Neural progenitor cell (in vitro differentiated cells): Measurements from ENCODE around the gene CSRNP3. TPM values are rescaled to one million over a fixed set of nuclear protein-coding genes. Genes with fewer than 3 reads are reported as not detected.

Experiments
- DNase-seq: peaks from one replicate; pipeline ENCODE4 v3.0.0-alpha.2; 2016; ENCODE audit warnings: low spot score
- H2AFZ ChIP-seq: fragments of 200-600 bp; sonication (generic); replicated peaks from 2 replicates; pipeline ENCODE4 v1.6.1; 2016; ENCODE audit warnings: antibody characterized with exemption
- H3F3A ChIP-seq: fragments of 200-600 bp; sonication (generic); 2 replicates; pipeline ENCODE4 v1.6.1; 2016; ENCODE audit warnings: antibody characterized with exemption, low read depth
- H3K27ac ChIP-seq: fragments of 200-600 bp; sonication (generic); 2 replicates; pipeline ENCODE4 v1.5.1; 2016; ENCODE audit warnings: mild to moderate bottlenecking
- H3K27me3 ChIP-seq: fragments of 200-600 bp; sonication (generic); 2 replicates; pipeline ENCODE4 v1.6.1; 2016; ENCODE audit warnings: mild to moderate bottlenecking, moderate library complexity
- H3K36me3 ChIP-seq: fragments of 200-600 bp; sonication (generic); 2 replicates; pipeline ENCODE4 v1.5.1; 2016
- H3K4me1 ChIP-seq: fragments of 200-600 bp; sonication (generic); 2 replicates; pipeline ENCODE4 v1.6.1; 2016; ENCODE audit warnings: mixed run types
- H3K4me2 ChIP-seq: fragments of 200-600 bp; sonication (generic); 2 replicates; pipeline ENCODE4 v1.6.1; 2016
- H3K4me3 ChIP-seq: fragments of 200-600 bp; sonication (generic); 2 replicates; pipeline ENCODE4 v1.5.1; 2016
- H3K79me2 ChIP-seq: fragments of 200-600 bp; sonication (generic); 2 replicates; pipeline ENCODE4 v1.6.1; 2016; ENCODE audit warnings: low read depth
- H3K9ac ChIP-seq: fragments of 200-600 bp; sonication (generic); 2 replicates; pipeline ENCODE4 v1.6.1; 2016
- H3K9me3 ChIP-seq: fragments of 200-600 bp; sonication (generic); 2 replicates; pipeline ENCODE4 v1.5.1; 2016; ENCODE audit warnings: low read depth
- H4K20me1 ChIP-seq: fragments of 200-600 bp; sonication (generic); 2 replicates; pipeline ENCODE4 v1.6.1; 2016; ENCODE audit warnings: low read depth
- H3K27ac Mint-ChIP-seq: 3 replicates; pipeline ENCODE4 v1.8.0; 2021; ENCODE audit warnings: mixed read lengths
- H3K27me3 Mint-ChIP-seq: 2 replicates; pipeline ENCODE4 v1.8.0; 2022; ENCODE audit warnings: low read depth, mild to moderate bottlenecking, inconsistent platforms, moderate library complexity, mixed read lengths; ENCODE audit not compliant: insufficient read depth
- H3K36me3 Mint-ChIP-seq: 3 replicates; pipeline ENCODE4 v1.8.0; 2021; ENCODE audit warnings: mixed read lengths
- H3K4me1 Mint-ChIP-seq: 3 replicates; pipeline ENCODE4 v1.8.0; 2021; ENCODE audit warnings: mixed read lengths
- H3K4me3 Mint-ChIP-seq: 3 replicates; pipeline ENCODE4 v1.8.0; 2021; ENCODE audit warnings: mild to moderate bottlenecking, moderate library complexity, mixed read lengths
- H3K9me3 Mint-ChIP-seq: 3 replicates; pipeline ENCODE4 v1.8.0; 2020; ENCODE audit warnings: mixed read lengths
- EZH2 ChIP-seq: fragments of 200-600 bp; sonication (generic); IDR thresholded peaks from 2 replicates; pipeline ENCODE4 v1.6.1; 2017; ENCODE audit warnings: antibody characterized with exemption, mild to moderate bottlenecking, moderate library complexity
- EZH2phosphoT487 ChIP-seq: fragments of 200-600 bp; sonication (generic); IDR thresholded peaks from 2 replicates; pipeline ENCODE4 v1.6.1; 2017; ENCODE audit warnings: antibody characterized with exemption
- total RNA-seq: library from RNA; depleted of rRNA; stranded (reverse); fragments of >200 nt; gene quantifications from 2 replicates; pipeline ENCODE4 v1.2.3, GENCODE V29; 2015; ENCODE audit warnings: low replicate concordance
- TF ChIP-seq, protein P1 (sequence below): fragments of 200-600 bp; sonication (generic); IDR thresholded peaks from 2 replicates; pipeline ENCODE4 v1.5.1; 2017; ENCODE audit warnings: antibody characterized with exemption, mild to moderate bottlenecking

CSRNP3 gene
- total RNA-seq, 1 donor from 2014 or later, result 16.9 TPM

DNA sequence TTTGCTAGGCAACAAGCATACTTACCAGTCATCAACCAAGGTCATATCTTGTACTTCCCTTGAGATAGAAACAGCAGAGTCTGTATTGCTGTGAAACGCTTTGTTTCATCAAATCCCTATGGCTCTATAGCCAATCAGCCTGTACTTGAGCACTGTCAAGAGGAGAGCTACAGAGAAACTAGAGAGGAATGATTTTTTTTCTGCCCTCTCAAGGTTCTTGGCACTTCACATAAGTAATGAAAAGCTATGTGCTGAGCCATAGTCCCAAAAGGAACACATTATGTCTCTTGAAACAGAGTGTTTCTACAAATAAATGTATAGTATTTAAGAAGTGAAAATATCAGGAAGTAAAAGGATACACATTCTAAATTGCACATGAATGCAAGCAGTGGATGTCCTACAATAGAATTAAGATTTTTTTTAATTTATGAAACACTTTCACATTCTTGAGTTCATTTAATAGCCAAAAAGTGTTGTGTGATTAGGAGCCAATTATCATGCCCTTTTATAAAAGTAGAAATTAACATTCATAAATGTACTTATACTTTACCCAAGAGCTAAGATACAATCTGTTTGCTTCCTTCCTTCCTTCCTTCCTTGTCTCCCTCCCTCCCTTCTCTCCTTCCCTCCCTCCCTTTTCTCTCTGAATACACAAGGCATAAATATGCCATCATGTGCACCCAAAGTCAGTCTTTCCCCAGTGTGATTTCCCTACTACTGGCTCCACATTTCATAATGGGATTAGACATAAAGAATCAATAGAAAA, 131.8 kb downstream of the CSRNP3 start:
- H3K36me3 Mint-ChIP-seq, result peaks cover 64% of the 10 kb centered on the region
- no peaks in the 10 kb centered on the region for H3K9me3 ChIP-seq
- H3K27ac Mint-ChIP-seq, result no peak overlapping the region
- H4K20me1 ChIP-seq, result no peaks in the 10 kb centered on the region
- H3K4me2 ChIP-seq, result no peak overlapping the region
- peaks cover 11% of the 10 kb centered on the region for H3K36me3 ChIP-seq
- no peaks in the 10 kb centered on the region for H3K27me3 Mint-ChIP-seq
- H3K9ac ChIP-seq, result no peak overlapping the region
- H3K27ac ChIP-seq, result no peak overlapping the region
- TF ChIP-seq EZH2phosphoT487, result no peak
- TF ChIP-seq, protein P1, sequence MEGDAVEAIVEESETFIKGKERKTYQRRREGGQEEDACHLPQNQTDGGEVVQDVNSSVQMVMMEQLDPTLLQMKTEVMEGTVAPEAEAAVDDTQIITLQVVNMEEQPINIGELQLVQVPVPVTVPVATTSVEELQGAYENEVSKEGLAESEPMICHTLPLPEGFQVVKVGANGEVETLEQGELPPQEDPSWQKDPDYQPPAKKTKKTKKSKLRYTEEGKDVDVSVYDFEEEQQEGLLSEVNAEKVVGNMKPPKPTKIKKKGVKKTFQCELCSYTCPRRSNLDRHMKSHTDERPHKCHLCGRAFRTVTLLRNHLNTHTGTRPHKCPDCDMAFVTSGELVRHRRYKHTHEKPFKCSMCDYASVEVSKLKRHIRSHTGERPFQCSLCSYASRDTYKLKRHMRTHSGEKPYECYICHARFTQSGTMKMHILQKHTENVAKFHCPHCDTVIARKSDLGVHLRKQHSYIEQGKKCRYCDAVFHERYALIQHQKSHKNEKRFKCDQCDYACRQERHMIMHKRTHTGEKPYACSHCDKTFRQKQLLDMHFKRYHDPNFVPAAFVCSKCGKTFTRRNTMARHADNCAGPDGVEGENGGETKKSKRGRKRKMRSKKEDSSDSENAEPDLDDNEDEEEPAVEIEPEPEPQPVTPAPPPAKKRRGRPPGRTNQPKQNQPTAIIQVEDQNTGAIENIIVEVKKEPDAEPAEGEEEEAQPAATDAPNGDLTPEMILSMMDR, result no peak
- no peak for TF ChIP-seq EZH2
- no peak overlapping the region for H3K4me3 ChIP-seq
- no peak overlapping the region for H2AFZ ChIP-seq
- no peaks in the 10 kb centered on the region for H3K4me1 ChIP-seq
- peaks cover 9% of the 10 kb centered on the region for H3K9me3 Mint-ChIP-seq
- no peaks in the 10 kb centered on the region for H3K27me3 ChIP-seq
- no peaks in the 10 kb centered on the region for H3K4me1 Mint-ChIP-seq
- no peak for DNase-seq
- H3F3A ChIP-seq, result no peaks in the 10 kb centered on the region
- H3K79me2 ChIP-seq, result no peaks in the 10 kb centered on the region
- no peak overlapping the region for H3K4me3 Mint-ChIP-seq

DNA sequence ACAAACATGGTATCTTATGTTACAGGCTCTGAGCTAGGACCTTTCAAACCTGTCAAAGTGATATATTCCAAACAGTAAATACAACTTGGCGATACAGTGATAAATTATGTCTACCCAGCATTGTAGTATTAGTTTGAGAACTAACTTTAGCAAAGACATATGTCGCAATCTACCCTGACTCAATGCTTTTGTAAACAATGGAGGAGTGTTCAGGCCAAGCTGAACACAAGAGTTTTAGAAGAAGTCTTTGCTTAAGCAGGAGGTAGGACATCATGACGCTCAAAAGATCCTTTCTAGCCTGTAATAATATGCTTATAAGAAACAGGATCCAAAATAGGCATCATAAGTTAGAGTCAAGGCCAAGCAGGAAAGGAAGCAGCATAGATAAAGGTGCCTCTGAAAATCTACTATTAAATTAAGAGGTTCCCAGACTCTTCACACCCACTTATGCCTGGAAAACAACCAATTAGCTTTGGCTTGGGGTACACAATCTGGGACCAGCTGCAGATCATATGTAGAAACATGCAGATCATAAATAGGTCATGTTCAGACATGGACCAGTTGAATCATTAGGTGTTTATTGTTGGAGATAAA, 132.5 kb downstream of the CSRNP3 start:
- Histone ChIP-seq H3K4me3 (no peak overlapping the region), H3K36me3 (peaks cover 8% of the 10 kb centered on the region), H3K9me3 (no peaks in the 10 kb centered on the region), H3F3A (no peaks in the 10 kb centered on the region), H3K9ac (no peak overlapping the region), H3K4me1 (no peaks in the 10 kb centered on the region), H3K79me2 (no peaks in the 10 kb centered on the region), H3K27me3 (no peaks in the 10 kb centered on the region), H4K20me1 (no peaks in the 10 kb centered on the region), H3K4me2 (no peak overlapping the region), H2AFZ (no peak overlapping the region), H3K27ac (no peak overlapping the region)
- Mint-ChIP-seq H3K27me3 (no peaks in the 10 kb centered on the region), H3K9me3 (peaks cover 10% of the 10 kb centered on the region), H3K27ac (no peak overlapping the region), H3K4me3 (no peak overlapping the region), H3K4me1 (no peaks in the 10 kb centered on the region), H3K36me3 (peaks cover 62% of the 10 kb centered on the region)
- no peak for DNase-seq
- TF ChIP-seq EZH2 (no peak), EZH2phosphoT487 (no peak)
- TF ChIP-seq, protein P1, result no peak

DNA sequence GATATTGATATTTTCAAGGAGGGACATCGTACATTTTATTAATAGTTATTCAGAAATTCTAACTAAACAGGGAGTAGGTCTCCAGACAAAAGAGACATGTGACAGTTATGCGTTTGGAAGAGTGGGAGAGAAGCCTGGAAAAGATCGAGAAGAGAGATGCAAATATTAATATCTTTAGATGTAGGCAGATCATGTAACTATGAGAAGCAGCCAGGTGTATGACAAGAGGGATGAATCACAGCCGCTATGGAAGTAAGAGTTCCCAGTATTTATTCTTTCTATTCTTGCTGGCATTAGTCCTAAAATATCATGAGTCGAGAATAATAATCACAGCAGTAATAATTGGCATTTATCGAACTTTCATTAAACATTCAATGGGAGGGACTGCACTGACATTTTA, 140.2 kb downstream of the CSRNP3 start:
- no peaks in the 10 kb centered on the region for H3K9me3 ChIP-seq
- TF ChIP-seq, protein P1, result no peak
- TF ChIP-seq EZH2phosphoT487 (no peak), EZH2 (no peak)
- H3K4me3 Mint-ChIP-seq, result no peak overlapping the region

More for the DNA sequence above, 140.2 kb downstream of the CSRNP3 start:
- H3K4me1 ChIP-seq, result peaks cover 17% of the 10 kb centered on the region
- H3K27me3 ChIP-seq, result no peaks in the 10 kb centered on the region
- no peak overlapping the region for H3K9ac ChIP-seq
- H4K20me1 ChIP-seq, result no peaks in the 10 kb centered on the region
- peaks cover 8% of the 10 kb centered on the region for H3K4me1 Mint-ChIP-seq
- no peak overlapping the region for H3K27ac ChIP-seq
- H3K4me2 ChIP-seq, result no peak overlapping the region
- H3K79me2 ChIP-seq, result no peaks in the 10 kb centered on the region
- H3K27ac Mint-ChIP-seq, result no peak overlapping the region
- no peaks in the 10 kb centered on the region for H3K27me3 Mint-ChIP-seq
- peaks cover 27% of the 10 kb centered on the region for H3K9me3 Mint-ChIP-seq
- H3K36me3 Mint-ChIP-seq, result peaks cover 58% of the 10 kb centered on the region
- H3F3A ChIP-seq, result peaks cover 4% of the 10 kb centered on the region
- H3K36me3 ChIP-seq, result no peaks in the 10 kb centered on the region
- DNase-seq, result no peak
- no peak overlapping the region for H2AFZ ChIP-seq
- H3K4me3 ChIP-seq, result no peak overlapping the region
